HEK293T (cell line): Measurements from ENCODE around the gene TREML4.
"Not testable (repeated sequence)": the region's sequence is repeated elsewhere in the genome, so short reads cannot be mapped to it uniquely, and the experiment has no call there.

Experiments used
- CTCF ChIA-PET: fragments of 350-600 bp; formaldehyde crosslinking; extraction: SDS; loops from one replicate; lab custom pipeline; 2021; ENCODE audit warnings: antibody characterized with exemption, inconsistent platforms; lab: Yijun Ruan, JAX
- POLR2A ChIA-PET: fragments of 350-600 bp; formaldehyde crosslinking; extraction: SDS; loops from one replicate; lab custom pipeline; 2020; ENCODE audit warnings: antibody characterized with exemption, inconsistent platforms; lab: Yijun Ruan, JAX
- DNase-seq: peaks from one replicate; pipeline ENCODE4 v3.0.0; 2012; ENCODE audit warnings: mixed read lengths; ENCODE audit errors: extremely low spot score
- ARNT ChIP-seq: fragments of 450-650 bp; IDR thresholded peaks from 2 replicates; pipeline ENCODE4 v1.6.1; 2017; ENCODE audit warnings: mild to moderate bottlenecking
- BHLHE40 ChIP-seq: fragments of 450-650 bp; IDR thresholded peaks from 2 replicates; pipeline ENCODE4 v1.6.1; 2016; ENCODE audit warnings: mild to moderate bottlenecking, moderate library complexity, borderline replicate concordance
- CTBP1 ChIP-seq: fragments of 450-650 bp; IDR thresholded peaks from 2 replicates; pipeline ENCODE4 v1.6.1; 2016; ENCODE audit warnings: borderline replicate concordance
- ELF4 ChIP-seq: fragments of 450-650 bp; IDR thresholded peaks from 2 replicates; pipeline ENCODE4 v1.6.1; 2017; ENCODE audit warnings: antibody characterized with exemption
- FOXA1 ChIP-seq: fragments of 450-650 bp; IDR thresholded peaks from 2 replicates; pipeline ENCODE4 v1.6.1; 2016; ENCODE audit warnings: mild to moderate bottlenecking
- FOXK2 ChIP-seq: fragments of 450-650 bp; IDR thresholded peaks from 2 replicates; pipeline ENCODE4 v1.6.1; 2016; ENCODE audit warnings: mild to moderate bottlenecking
- FOXM1 ChIP-seq: fragments of 450-650 bp; IDR thresholded peaks from 2 replicates; pipeline ENCODE4 v1.6.1; 2017; ENCODE audit warnings: mild to moderate bottlenecking, borderline replicate concordance
- HDGF ChIP-seq: fragments of 450-650 bp; IDR thresholded peaks from 2 replicates; pipeline ENCODE4 v1.6.1; 2017; ENCODE audit warnings: antibody characterized with exemption, borderline replicate concordance
- L3MBTL2 ChIP-seq: fragments of 450-650 bp; conservative IDR thresholded peaks from 2 replicates; pipeline ENCODE4 v1.6.1; 2016; ENCODE audit warnings: mild to moderate bottlenecking
- LEF1 ChIP-seq: fragments of 450-650 bp; IDR thresholded peaks from 2 replicates; pipeline ENCODE4 v1.6.1; 2017; ENCODE audit warnings: mild to moderate bottlenecking, borderline replicate concordance
- NFRKB ChIP-seq: fragments of 450-650 bp; IDR thresholded peaks from 2 replicates; pipeline ENCODE4 v1.6.1; 2016; ENCODE audit warnings: mild to moderate bottlenecking, moderate library complexity
- SP1 ChIP-seq: fragments of 450-650 bp; IDR thresholded peaks from 2 replicates; pipeline ENCODE4 v1.6.1; 2017
- SUZ12 ChIP-seq: fragments of 450-650 bp; IDR thresholded peaks from 2 replicates; pipeline ENCODE4 v1.6.1; 2016; ENCODE audit warnings: mild to moderate bottlenecking
- TARDBP ChIP-seq: fragments of 450-650 bp; IDR thresholded peaks from 2 replicates; pipeline ENCODE4 v1.6.1; 2016
- ZNF384 ChIP-seq: fragments of 450-650 bp; IDR thresholded peaks from 2 replicates; pipeline ENCODE4 v1.6.1; 2016
- TF ChIP-seq, protein P1 (sequence below): fragments of 450-650 bp; IDR thresholded peaks from 2 replicates; pipeline ENCODE4 v1.6.1; 2016

TREML4 gene

DNA sequence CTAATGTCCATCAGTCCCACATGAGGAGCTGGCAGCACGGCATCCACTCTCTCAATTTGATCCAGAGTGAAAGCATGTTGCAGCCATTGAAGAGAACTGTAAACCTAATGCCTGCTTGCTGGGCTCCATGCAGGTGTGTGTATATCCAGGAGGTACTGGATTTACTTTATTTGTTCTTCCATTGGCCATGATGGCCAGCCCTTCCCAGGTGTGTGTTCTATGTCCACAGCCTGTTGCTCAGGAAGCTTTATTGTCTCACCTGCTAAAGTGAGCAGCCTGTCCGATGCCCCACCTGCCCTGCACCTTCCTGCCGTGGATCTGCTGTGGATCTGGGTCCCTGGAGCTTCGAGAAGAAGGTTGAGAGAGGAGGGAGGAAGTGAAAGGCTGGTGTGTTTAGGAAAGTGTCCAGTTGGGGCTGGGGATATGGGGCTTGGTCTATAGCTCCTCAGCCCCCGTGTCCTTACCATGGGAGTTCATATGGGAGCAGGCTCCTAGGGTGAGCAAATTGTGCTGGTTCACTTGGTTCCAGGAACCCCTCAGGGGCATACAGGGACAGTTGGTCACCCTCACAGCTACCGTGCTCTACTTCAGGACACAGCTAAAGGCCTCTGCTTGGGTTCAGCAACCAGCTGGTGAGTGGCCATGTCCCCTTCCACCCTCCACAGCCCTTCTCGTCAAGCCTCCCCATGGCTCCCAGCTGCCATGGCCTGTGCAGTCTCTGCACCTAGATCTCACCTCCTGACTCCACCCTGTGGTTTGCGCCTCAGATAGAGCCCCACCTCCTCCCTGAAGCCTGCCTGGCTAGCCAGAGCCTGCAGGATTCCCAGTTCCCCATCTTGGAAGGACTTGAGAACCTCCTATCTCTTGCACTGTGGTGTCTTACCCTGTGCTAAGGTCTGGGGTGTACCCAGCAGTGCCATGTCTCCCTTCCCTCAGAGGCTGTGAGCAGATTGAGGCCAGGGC, 39.9 kb upstream of the TREML4 start:
- TF ChIP-seq BHLHE40 (no peak), FOXM1 (no peak), CTBP1 (no peak), LEF1 (no peak), SUZ12 (no peak), TARDBP (no peak), HDGF (no peak), FOXK2 (no peak), SP1 (no peak), L3MBTL2 (no peak), ARNT (no peak)
- TF ChIP-seq, protein P1, sequence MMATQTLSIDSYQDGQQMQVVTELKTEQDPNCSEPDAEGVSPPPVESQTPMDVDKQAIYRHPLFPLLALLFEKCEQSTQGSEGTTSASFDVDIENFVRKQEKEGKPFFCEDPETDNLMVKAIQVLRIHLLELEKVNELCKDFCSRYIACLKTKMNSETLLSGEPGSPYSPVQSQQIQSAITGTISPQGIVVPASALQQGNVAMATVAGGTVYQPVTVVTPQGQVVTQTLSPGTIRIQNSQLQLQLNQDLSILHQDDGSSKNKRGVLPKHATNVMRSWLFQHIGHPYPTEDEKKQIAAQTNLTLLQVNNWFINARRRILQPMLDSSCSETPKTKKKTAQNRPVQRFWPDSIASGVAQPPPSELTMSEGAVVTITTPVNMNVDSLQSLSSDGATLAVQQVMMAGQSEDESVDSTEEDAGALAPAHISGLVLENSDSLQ: no peak
- DNase-seq: no peak
- ChIA-PET CTCF (no interaction called here), POLR2A (no interaction called here)

DNA sequence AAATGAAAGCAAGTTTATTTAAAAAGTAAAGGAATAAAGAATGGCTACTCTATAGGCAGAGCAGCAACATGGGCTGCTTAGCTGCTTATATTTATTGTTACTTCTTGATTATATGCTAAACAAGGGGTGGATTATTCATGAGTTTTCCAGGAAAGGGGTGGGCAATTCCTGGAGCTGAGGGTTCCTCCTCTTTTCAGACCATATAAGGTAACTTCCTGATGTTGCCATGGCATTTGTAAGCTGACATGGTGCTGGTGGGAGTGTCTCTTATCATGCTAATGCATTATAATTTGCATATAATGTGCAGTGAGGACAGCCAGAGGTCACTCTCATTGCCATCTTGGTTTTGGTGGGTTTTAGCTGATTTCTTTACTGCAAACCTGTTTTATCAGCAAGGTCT, 39.1 kb upstream of the TREML4 start:
- CTCF ChIA-PET, DNase-seq, POLR2A ChIA-PET: not testable (repeated sequence)

DNA sequence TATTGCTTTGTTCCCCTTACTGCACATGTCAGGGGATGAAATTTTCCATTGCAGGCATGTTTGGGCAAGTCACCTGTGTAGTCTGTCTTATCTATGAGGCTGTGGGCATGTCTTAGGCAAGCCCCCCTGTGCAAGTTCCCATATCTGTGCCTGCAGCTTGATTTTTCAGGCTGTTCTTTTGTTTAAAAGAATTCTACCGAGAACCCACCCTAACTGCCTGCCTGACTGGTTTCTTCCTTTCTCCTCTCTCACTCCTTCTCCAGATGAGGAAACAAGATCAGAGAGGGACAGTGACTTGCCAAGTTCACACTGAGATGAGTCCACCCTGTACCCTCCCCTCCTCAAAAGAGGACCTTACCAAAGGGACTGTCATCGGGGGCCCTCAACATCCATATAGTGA, 38.2 kb upstream of the TREML4 start:
- no peak for DNase-seq
- ChIA-PET CTCF (interaction anchor here (0.6 kb wide), 1 partner anchor 24 kb away, joined by 3 read pairs; no protein-coding TSS in a partner anchor), POLR2A (no interaction called here)
- TF ChIP-seq, protein P1: no peak
- TF ChIP-seq ARNT: no peak

DNA sequence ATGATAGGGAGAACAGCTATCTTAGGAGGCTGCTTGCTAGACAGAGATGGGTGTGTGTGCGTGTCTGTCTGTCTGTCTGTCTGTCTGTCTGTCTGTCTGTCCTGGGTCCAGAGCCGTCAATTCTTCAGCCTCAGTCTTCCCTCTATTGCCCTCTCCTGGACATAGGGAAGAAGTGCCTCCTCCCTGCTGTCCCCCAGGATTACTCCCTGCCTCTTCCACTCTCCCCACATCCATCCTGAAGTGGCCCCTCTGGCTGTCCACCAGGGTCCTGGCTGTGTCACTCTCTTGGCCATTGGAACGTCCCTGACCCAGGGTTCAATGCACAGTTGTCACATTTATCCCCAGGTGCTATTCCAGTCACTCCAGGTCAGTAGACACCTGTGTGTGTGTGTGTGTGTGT, 37.4 kb upstream of the TREML4 start:
- TF ChIP-seq FOXA1: no peak
- no peak for TF ChIP-seq HDGF
- TF ChIP-seq BHLHE40: no peak
- no peak for TF ChIP-seq ARNT
- no peak for TF ChIP-seq LEF1
- TF ChIP-seq SP1: no peak
- no peak for TF ChIP-seq FOXM1
- TF ChIP-seq SUZ12: no peak
- TF ChIP-seq ELF4: no peak
- TF ChIP-seq TARDBP: no peak
- TF ChIP-seq ZNF384: no peak
- TF ChIP-seq NFRKB: no peak
- TF ChIP-seq CTBP1: no peak
- TF ChIP-seq FOXK2: no peak
- TF ChIP-seq, protein P1: no peak
- TF ChIP-seq L3MBTL2: no peak
- CTCF ChIA-PET: no interaction called here
- DNase-seq: no peak
- POLR2A ChIA-PET: no interaction called here

DNA sequence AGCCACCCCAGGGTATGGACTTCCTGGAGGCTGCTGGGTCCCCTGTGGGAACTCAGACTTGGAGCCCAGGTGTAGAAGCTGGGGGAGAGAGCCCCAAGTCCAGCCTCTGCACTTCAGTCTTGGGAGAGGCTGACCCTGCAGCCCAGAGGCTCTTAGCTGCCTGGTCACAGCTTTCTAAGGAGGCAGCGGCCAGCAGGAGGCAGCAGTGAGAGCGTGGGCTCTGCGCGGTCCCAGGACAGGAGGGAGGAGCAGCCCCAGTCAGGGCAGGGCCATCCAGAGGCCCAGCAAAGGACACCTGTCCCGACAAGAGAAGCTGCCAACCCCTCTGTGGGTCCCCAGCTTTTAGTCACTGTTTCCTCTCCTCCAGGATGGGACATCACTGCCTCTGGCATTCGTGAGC, 36.6 kb upstream of the TREML4 start:
- TF ChIP-seq HDGF (no peak), L3MBTL2 (no peak), FOXK2 (no peak), FOXM1 (no peak), ELF4 (no peak), SP1 (no peak), ARNT (no peak), FOXA1 (no peak), LEF1 (no peak), CTBP1 (no peak)
- TF ChIP-seq, protein P1: no peak
- peak; percentile 48 for DNase-seq
- ChIA-PET POLR2A (interaction anchor here (0.9 kb wide), 1 partner anchor 11 kb away, joined by 3 read pairs; no protein-coding TSS in a partner anchor), CTCF (interaction anchor here (0.6 to 1.8 kb wide), 5 partner anchors 9 to 128 kb away, joined by 3 to 11 read pairs (median 3); no protein-coding TSS in a partner anchor)
